GM12872 (cell line): Measurements from ENCODE around the gene CBFA2T2.

Experiments
- CTCF ChIP-seq: IDR thresholded peaks from 3 replicates; pipeline ENCODE4 v1.5.1; 2011; ENCODE audit warnings: low read depth, mild to moderate bottlenecking, low read length, moderate library complexity; ENCODE audit not compliant: insufficient read depth

CBFA2T2 gene

DNA sequence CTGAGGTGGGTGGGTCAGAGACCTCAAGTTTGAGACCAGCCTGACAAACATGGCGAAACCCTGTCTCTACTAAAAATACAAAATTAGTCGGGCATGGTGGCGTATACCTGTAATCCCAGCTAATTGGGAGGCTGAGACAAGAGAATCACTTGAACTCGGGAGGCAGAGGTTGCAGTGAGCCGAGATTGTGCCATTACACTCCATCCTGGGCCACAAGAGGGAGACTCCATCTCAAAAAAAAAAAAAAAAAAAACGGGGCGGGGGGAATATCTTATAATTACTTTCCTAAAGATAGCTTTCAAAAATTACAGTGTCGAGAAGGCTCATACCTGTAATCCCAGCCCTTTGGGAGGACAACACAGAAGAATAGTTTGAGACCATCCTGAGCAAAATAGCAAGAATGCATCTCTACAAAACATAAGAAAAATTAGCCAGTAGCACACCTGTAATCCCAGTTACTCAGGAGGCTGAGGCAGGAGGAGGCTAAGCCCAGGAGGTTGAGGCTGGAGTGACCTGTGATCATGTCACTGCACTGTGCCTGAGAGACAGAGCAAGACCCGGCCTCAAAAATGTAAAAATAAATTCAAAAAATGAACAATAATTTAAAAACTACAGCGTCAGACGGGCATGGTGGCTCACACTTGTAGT, 25.8 kb downstream of the CBFA2T2 start:
- TF ChIP-seq CTCF = peak; percentile 34; the same call in 1 of the 3 replicates

DNA sequence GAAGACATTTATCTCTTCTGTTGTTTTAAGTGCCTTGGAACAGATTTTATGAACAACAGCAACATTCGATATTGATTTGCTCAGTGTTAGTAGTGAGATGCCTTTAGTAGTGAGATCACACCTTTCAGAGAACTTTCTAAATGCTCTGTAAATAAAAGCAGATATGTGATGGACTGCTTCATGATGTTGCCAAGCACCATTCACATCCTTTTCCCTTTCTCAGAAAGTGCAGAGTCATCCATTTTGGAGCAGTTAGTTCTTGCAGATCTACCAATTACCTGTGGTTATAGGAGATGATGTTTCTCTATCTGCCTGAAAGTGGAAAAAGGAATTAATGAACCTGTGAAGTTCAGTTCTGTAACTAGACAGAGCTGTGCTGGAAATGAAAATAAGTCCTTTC, 27.0 kb downstream of the CBFA2T2 start:
- no peak for TF ChIP-seq CTCF

- no peak for TF ChIP-seq CTCF
Observed at GRCh38 chr20:33518071-33518470, 28.2 kb downstream of the CBFA2T2 start.

GRCh38 chr20:33521461-33521860, 31.6 kb downstream of the CBFA2T2 start:
- no peak for TF ChIP-seq CTCF

DNA sequence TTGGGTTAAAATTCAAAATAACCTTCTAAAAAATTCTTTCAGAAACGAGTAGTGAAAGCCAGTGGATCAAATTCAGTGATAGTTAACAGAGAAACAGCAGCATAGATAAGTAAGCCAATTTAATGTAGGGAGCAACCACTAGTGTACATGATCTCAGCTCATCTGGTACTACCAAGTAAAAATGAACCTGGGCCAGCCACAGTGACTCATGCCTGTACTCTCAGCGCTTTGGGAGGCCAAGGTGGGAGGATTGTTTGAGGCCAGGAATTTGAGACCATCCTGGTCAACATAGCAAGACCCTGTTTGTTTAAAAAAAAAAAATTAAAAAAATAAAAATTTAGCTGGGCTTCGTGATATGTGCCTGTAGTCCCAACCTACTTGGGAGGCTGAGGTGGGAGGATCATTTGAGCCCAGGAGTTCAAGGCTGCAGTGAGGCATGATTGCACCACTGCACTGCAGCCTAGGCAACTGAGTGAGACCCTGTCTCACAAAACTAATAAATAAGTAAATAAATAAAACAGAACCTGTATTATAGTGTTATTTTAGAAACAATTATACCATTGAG, 32.4 kb downstream of the CBFA2T2 start:
- TF ChIP-seq CTCF = no peak

DNA sequence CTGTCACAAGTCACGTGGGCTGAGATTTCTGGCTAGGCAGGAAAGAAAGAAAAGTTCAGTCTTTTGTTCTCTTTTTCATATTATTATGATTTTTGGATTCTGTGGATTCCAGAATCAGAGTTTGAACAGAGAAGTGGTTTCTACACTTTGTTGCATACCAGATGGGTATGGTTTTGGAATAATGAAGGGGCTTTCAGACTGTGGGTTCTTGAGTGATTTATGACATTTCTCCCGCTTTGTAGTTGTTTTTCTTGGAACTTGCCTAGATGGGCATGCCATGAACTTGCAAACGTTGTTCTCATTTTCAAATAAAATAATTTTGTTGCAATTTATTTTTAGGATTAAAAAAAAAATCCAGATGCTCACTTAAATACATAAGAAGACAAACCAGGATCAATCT, 34.4 kb downstream of the CBFA2T2 start:
- no peak for TF ChIP-seq CTCF

DNA sequence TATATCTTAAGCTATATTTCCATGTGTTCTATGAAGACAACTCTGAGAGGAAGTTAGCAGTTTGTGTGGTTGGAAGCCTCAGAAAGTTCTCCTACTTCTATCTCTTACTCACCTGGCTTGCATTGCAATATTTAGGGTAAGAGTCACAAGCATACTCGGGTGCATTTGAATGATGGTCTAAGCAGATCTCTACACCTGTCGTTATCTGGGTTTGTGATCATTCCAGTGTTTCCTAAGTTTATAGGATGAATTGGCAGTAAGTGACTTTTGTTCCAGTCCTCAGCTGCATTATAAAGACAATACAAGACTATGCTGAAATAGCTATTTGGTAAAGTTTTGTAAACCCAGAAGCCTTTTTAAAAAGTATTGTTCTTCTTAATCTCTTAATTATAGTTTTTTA, 36.9 kb downstream of the CBFA2T2 start:
- TF ChIP-seq CTCF = no peak
